NCI-H146 treated with DMSO at 0.1 percent for 48 hours (cell line): ENCODE measurements around the gene KRTAP10-5.

Experiments used
- DNase-seq: peaks from one replicate; lab custom pipeline; 2025; ENCODE audit not compliant: unreplicated experiment; lab: John Stamatoyannopoulos, UW

The KRTAP10-5 gene

DNA sequence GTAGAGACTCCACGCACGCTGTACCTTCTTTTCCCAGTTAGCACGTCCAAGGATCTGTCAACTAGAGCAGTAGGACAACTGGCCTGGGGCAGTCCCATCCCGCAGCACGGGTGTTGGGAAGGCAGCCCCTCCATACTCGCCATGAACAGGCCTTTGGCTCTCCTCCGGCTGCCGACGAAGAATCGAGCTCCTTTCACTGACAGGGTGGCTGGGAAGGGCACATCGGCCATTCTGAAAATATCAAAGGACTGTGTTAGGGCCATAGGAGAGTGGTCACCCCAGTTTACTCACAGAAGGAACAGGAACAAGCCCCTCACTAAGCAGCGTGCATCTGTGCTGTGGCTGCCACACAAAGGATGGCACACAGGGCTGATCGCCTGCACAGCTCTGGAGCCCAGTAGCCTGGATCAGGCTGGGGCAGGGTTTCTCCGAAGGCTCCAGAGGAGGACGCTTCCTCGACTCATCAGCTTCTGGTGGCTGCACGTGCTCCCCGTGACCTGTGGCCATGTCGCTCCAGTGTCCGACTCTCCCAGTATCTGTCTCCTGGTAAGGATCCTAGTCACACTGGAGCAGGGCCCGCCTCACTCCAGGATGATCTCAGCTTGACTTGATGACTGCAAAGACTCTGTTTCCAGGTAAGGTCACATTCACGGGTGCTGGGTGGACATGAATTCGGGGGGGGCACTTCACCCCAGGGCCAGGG is 49.4 kb downstream of the KRTAP10-5 start:
- no peak for DNase-seq

- no peak for DNase-seq
These were observed 50.0 kb downstream of the KRTAP10-5 start for GRCh38 chr21:44530221-44530902.

DNA sequence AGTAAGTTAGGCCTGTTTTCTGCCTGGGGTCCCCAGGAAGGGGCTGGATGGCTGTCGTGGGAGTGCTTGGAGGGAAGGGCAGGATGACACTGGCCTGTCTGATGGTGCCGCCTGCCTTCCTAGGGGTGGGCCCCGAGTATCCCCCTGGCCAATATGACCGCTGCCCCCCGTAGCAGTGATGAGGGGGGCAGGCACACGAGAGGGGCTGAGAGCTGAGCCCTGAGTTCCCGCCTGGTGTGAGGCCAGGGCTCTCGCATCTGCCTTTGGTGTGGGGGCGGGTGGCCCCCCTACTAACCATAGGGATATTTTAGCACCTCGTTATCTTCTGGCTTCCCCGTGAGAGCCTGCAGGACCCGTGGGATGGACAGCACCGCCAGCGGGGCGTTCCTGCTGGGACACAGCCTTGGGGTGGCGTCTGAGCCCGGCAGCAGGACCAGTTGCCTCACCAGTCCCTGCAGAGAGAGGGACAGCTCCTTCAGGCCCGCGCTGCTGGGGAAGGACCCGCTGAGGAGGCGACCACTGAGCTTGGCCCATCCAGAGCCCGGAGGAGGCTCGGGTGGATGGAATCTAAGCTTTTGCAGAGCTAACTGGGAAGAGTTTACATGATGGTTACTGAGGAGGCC is 50.8 kb downstream of the KRTAP10-5 start:
- no peak for DNase-seq
